HG03097 (cell line): ENCODE results near the gene TTC9.

Source experiments
- ATAC-seq: cut with Tn5 transposase; IDR thresholded peaks from one replicate; pipeline ENCODE4 v1.9.1; 2021; ENCODE audit not compliant: unreplicated experiment, low FRiP score

Gene TTC9

GRCh38 chr14:70711451-70711850 is 69.7 kb downstream of the TTC9 start:
- ATAC-seq, result no peak

DNA sequence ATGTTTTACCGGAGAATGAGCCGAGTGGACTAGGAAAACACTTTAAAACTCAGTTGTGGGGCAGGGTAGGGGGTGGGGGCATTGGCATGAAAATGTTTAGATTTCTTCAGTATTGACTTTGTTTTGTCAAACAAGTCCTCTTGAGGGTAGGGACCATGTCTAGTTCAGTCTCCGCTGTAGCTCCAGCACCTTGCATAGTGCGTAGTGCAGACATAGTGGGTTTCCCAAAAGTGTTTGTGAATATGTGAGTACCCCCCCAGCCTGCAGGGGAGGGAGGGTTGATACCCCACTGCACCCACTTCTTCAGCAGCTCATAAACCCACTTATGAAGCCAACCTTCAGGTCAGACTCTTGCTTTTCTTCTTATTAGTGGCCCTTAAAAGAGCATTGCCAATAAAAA is 71.4 kb downstream of the TTC9 start:
- ATAC-seq, result no peak

DNA sequence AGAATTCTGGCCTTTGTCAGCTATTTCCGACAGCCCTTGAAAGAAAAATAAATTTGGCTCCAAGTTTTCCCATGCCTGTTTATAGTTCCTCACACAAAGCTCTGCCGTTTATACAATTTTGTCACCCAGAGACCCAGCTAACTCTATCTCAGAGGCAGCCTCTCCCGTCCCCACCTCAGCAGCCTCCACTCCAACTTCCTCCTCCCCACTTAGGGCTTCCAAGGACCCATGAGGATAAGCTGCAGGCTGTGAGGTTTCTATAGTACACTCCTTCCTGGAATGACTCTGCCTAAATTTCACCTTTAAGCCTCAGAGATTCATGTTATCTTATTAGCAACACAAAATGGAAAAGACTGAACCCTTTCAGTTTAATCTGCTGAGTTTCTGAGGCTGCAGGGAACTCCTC is 71.8 kb downstream of the TTC9 start:
- ATAC-seq, result no peak

- ATAC-seq, result no peak
These were observed 72.4 kb downstream of the TTC9 start for GRCh38 chr14:70714055-70714550.

- ATAC-seq, result no peak
These were observed 74.8 kb downstream of the TTC9 start for GRCh38 chr14:70716483-70716882.

DNA sequence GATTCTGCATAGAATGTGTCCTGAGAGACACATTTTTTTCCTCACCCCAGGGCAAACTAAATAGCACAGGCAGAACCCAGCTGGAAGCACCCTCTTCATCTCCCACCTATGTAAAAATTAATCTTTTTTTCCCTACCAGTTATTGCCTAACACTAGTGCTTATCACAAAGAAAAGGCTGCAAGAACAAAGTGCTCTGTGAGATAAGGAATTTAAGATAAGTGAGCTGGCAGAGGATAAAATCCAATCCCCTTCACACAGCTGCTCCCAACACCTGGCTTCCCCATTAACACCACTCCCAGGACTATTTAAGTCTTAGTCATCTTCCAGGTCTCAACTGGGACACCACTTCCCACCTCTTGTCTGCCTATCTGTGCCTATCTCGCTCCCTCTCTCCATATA is 75.2 kb downstream of the TTC9 start:
- ATAC-seq, result no peak

DNA sequence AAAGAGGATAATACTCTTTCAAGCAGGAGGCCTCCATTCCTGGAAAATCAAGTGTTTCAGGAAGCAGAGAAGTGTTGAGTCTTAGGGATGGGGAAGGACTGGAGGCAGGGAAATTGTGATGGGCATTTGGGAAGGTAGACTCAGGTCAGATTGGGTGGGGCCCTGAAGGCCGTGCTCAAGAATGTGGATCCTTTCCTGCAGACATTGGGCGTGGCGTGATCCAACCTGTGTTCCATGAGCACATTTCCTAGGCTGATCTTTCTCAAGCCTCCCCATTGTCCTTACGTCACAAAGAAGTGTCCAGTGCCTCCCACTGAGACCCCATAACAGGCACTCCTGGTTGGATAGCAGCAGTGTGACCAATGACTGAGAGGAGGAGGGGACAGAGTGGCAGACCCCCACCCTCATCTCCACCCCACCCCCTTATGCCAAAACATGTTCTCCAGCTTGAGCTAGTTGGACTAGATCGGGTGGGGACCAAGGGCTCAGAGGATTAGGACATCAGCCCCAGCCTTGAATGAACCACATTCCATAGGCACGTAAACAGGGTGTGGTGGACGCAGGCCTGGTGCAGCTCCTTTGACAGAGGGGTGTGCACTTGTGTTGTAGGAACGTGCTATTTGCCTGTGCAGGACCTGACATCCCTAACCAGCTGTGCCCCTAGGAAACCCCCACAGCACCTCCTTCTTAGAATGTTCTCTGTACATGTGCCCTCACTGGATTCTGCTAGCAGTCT is 76.8 kb downstream of the TTC9 start:
- ATAC-seq, result no peak

GRCh38 chr14:70721542-70721941 is 79.8 kb downstream of the TTC9 start:
- no peak for ATAC-seq

DNA sequence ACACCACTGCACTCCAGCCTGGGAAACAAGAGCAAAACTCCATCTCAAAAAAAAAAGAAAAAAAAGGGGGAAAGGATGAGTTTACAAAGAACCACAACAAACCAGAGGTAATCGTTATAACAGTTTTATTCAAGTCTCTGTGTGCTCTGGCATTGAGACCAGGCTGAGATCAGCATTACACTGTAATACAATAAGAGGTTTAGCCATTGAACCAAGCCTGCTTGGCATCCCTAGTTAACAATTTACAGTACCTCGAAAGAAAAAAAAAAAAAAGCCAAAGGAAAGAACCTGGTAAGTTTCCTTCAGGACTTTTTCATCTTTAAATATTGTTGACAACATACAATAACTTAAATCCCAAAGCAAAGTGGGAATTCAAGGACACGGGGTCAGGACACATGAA is 80.7 kb downstream of the TTC9 start:
- no peak for ATAC-seq

DNA sequence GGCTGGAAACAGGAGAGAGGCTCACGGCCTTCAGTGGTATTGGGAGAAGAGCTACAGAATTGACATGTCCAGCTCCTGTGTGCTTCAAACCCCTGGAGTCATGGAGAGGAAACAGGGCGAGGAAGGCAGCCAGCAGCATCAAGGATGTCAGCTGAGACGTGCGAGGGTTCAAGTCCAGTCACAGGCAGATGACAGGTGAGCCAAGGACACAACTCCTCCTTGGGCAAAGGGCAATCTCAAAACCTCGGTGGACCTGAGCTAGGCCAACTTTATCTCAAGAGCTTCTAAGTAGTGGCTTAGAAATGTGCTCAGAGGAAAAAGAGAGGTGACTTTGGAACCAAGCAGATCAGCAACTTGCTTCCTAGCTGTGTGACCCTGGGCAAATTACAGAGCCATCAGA is 81.6 kb downstream of the TTC9 start:
- no peak for ATAC-seq

DNA sequence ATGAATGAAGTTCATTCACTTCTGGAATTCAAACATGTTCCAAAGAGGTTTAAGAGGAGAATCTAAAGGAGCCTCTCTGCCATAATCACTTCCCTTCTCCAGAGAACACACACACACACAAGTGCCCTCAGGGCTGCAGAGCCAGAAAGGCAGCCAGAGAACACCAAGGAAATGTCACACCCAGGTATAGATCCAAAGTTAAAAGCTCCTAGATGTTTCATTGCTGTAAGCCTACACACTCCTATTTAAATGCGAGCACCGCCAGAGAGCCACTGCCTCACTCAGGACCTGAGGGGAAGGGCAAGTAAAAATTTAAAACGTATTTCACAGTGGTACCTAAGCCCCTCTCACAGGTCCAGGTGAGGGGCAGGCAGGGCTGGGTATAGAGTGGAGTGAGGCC is 82.4 kb downstream of the TTC9 start:
- no peak for ATAC-seq

DNA sequence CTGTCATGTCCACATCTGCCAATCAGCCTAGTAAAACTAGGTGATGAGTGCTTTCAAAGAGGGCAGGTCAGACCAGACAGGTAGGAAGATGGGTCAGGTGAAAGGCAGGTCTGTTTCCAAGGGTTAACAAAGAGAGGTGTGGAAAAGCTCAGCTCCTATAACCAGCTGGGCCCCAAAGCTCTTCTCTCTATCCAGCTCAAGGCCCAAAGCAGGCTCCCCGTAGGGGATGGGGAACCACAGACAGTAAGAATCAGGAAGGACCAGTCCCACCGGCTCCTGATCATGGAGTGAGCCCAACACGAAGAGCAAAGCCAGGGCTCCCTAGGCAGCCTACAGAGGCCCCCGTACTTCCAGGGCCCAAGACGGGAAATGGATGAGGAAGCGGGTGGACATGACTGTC is 83.2 kb downstream of the TTC9 start:
- no peak for ATAC-seq
